Ovary (tissue), 1 donor: ENCODE results near the gene ZNHIT1.

Source experiments
- EP300 ChIP-seq: sonication (generic); formaldehyde crosslinking; IDR thresholded peaks from one replicate; pipeline ENCODE4 v1.6.1; 2017; ENCODE audit warnings: antibody characterized with exemption
- POLR2A ChIP-seq: fragments of 450-650 bp; IDR thresholded peaks from one replicate; pipeline ENCODE4 v1.6.1; 2017; ENCODE audit warnings: antibody characterized with exemption, mild to moderate bottlenecking, moderate library complexity

DNA sequence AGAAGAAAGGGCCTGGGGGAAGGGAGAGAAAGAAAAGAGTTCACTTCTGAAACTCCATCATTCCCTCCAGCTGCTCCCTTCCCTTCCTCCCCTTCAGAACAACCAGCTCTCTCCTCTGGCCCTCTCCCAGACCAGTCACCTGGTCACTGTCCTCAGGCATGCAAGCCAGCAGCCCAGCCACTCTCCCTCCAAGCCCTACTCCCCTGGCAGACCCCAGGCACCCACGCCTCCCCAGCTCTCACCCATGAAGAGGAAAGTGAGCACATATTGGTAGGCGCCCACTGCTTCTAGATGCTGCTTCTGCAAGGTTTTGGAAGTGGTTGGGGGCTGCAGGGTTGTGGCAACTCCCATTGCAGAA, 17.5 kb upstream of the ZNHIT1 start:
- TF ChIP-seq POLR2A (no peak), EP300 (no peak)
